COLO829 (cell line): ENCODE results near the gene ATP10D.
A peak's percentile ranks its signal among the peaks of the same experiment; 100 is the strongest.
"Not testable (repeated sequence)": the region's sequence is repeated elsewhere in the genome, so short reads cannot be mapped to it uniquely, and the experiment has no call there.

Experiments
- DNase-seq: peaks from one replicate; pipeline ENCODE4 v3.0.0; 2012; ENCODE audit warnings: low spot score

The ATP10D gene

GRCh38 chr4:47535567-47536147, 50.6 kb downstream of the ATP10D start:
- no peak for DNase-seq

DNA sequence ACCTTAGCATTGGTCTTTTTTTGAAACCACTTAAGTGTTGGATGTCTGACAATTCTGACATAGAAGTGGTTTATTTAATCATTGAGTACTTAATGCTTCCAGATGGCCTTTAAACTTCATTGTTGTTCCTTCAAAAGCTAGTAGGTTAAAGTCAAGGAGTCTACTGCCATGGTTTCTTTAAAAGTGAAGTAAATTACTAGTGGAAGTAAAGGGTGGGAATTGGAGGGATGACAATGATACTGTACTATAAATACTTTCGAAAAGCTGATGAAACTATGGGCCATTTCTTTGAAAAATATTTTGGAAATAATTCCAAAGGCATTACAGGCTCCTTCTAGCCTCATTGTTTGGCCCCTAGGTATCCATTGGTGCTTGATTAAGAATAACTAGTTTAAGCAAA, 51.9 kb downstream of the ATP10D start:
- no peak for DNase-seq

DNA sequence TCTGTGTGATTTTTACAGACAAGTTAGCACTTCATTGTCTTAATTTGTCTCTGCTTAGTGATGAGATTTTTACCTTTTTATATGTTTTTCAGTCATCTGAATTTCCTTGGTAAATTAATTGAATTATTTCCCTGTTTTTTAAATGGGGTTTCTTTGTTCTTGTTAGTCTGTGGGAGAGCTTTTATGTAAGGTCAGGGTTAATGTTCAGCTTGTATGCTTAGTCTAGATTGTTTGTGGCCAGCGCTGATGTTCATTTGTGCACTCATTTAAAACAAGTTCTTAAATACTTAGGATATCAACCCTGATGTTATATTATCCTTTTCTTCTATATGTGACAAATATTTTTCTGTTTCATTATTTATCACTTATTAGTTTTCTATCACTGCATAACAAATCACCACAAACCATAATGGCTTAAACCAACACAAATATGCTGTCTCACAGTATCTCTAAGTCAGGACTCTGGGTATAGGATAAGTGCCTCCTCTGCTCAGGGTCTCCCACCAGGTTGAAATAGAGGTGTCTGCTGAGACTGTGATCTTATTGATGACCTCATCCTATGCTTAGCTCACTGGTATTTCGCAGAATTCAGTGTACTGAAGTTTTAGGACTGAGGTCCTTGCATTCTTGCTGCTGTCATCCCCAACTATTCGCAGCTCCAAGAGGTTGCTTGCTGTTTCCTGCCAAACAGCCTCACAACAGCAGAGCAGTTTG, 53.2 kb downstream of the ATP10D start:
- no peak for DNase-seq

DNA sequence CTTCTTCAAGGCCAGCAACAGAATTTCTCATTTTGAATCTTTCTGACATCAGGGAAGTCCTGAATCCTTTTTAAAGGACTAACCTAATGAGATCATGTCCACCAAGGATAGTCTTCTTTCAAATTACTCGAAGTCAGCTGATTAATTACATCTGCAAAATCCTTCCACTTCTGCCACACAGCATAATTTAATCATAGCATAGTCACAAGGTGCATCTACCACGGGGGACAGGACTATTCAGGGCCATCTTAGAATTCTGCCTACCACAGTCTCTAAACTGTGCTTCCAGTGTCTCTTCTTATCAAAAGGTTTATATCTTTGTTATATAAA, 53.7 kb downstream of the ATP10D start:
- DNase-seq: no peak

- not testable (repeated sequence) for DNase-seq
Measured at GRCh38 chr4:47542640-47543039, 57.6 kb downstream of the ATP10D start.

GRCh38 chr4:47543331-47543730, 58.3 kb downstream of the ATP10D start:
- no peak for DNase-seq

DNA sequence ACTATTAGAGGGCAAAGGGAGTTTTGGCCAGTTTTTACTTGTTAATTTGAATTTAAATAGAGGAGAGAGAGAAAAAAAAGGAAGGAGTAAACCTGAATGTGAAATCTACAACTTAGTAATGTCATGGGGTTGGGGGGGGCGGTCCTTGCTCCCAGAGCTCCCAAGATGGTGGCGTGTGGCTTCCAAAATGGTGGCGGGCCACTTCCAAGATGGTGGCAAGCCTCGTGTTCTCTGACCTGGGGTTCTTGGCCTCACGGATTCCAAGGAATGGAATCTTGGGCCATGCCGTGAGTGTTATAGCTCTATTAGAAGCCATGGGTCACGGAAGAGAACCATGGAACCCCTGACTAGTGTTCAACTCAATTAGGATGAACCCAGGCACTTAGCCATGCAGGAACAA, 65.3 kb downstream of the ATP10D start:
- DNase-seq: not testable (repeated sequence)

- no peak for DNase-seq
Measured at GRCh38 chr4:47550899-47551548, 65.9 kb downstream of the ATP10D start.

DNA sequence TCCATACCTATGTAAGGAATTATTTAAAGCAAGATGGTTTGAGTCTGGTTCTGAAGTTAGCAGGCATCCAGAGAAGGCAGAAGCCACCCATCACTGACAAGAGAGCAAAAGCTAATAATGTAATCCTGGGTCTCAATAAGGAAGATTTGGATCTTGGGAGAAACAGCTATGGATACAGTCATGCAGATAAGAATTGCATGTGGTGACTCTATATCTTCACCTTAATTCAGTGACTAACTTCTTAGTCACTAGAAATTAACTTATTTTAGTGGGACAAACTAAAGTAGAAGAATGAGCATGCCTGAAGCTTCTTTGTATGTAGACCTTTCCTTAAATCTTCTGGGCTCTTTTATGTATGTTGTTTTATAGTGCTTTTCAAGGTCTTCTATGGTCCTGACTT, 66.6 kb downstream of the ATP10D start:
- no peak for DNase-seq

GRCh38 chr4:47553329-47554125, 68.5 kb downstream of the ATP10D start:
- DNase-seq: peak; percentile 58

GRCh38 chr4:47555920-47556319, 70.8 kb downstream of the ATP10D start:
- not testable (repeated sequence) for DNase-seq

DNA sequence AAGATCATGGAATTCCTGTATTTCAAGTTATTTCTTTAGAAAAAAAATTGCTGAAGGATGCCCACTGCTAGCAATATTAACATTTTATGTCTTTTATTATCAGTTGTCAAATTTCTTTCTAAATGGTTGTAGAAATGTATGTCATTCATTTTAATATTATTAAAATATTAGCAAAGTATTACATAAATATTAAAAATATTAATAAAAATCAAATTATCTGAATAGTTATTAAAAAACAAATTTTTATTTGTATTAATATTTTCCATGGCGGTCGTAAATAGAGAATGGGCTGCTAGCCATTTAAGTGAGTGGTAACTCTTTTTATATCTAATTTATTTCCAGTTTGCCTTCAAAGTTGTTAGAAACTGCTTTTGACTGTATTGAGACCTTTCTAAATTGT, 72.2 kb downstream of the ATP10D start:
- no peak for DNase-seq

GRCh38 chr4:47560682-47561081, 75.6 kb downstream of the ATP10D start:
- no peak for DNase-seq

DNA sequence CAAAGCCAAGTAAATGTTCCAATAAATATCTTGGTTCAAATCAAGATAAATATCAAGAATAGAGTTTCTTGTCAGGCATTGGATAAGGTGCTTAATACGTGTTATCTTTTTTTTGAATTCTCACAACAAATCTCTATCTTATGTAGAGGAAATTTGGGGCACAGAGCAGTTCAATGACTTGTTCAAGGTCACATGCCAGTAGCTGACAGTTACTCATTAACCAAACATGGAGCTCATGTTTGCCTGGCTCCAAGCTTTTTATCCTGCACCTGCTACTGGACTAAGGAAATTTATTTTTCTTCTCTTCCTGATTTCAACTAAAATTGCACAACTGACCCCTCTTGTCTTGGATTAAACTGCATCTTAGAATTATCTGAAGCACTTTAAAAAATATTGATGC, 76.3 kb downstream of the ATP10D start:
- no peak for DNase-seq

DNA sequence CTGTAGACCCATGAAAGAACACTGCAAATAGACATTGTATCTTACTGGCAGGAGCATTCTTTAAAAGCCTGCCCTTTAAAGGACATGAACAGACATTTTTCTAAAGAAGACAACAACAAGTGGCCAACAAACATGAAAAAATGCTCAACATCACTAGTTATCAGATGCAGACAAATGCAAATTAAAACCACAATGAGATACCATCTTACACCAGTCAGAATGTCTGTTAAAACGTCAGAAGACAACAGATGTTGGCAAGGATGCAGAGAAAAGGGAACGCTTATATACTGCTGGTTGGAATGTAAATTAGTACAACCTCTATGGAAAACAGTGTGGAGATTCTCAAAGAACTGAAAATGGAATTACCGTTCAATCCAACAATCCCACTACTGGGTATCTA, 77.2 kb downstream of the ATP10D start:
- no peak for DNase-seq

DNA sequence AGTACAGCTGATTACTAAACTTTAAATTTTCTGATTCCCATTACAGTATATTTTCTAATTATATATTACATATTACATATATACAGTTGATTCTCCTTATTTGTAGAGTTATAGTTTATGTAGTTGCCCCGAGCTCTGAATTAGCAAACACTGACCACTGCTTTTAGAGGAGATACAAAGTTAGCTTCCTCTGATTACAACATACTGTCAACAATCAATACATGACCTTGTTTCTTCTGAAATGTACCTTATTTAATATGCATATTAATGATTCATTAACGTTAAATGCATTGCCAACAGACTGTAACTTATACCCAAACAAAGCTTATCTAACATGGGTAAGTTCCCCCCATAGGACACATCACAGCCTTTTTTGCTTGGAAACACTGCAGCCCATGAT, 81.5 kb downstream of the ATP10D start:
- DNase-seq: no peak

DNA sequence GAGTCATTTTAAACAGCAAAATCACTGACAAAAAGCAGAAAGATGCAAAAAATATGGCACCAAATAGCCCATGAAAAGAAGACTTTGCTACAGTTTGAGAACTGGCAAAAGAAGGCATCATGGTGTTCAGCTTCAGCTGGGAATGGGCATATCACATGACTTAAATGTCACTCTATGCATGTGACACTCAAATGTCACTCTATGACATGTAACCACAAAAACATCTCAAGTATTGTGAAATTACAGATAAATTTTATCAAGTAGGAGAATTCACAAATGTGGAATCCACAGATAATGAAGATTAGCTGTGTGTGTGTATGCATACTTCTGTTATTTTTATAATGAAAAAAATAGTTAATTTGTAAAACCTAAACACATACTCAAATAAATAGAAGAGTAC, 81.9 kb downstream of the ATP10D start:
- no peak for DNase-seq

DNA sequence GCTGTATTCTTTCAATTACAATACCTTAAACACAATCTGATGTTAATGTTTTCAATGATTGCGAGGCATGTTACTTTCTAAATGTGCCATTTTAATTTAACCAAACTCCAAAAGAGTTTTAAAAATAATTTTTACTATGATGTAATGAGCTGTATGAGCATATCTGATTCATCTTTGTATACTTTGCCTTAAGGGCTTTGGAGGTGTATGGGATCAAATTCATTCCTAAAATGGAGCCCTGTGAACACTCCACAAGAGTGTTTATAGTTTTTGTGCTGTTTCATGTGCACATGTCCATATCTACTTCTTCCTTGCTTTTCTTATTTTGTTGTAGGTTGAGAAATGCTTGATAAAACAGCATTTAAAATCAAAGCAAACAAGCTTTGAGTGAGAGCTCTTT, 82.4 kb downstream of the ATP10D start:
- DNase-seq: no peak

DNA sequence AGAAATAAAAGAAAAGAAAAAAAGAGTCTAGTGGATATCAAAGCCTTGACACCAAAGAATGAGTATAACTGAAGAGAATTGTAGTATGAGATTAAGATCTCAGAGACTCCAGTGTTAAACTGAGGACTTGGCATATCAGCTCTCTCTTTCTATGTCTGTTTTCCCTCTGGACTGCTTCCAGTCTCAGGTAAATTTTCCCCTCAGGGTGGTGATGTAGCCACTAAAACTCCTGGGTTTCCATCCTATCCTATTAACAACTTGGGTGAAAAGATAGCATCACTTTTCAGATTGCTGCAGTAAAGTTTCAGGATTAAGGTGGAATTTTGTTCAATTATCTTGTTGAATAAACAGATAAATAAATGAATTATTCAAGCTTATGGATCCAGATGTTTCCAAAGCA, 85.7 kb downstream of the ATP10D start:
- no peak for DNase-seq

GRCh38 chr4:47572981-47573380, 87.9 kb downstream of the ATP10D start:
- no peak for DNase-seq

- no peak for DNase-seq
Measured at GRCh38 chr4:47577779-47578553, 92.9 kb downstream of the ATP10D start.

GRCh38 chr4:47579235-47579634, 94.2 kb downstream of the ATP10D start:
- no peak for DNase-seq
